WTC11 (cell line): ENCODE measurements around the gene ZNF335. TPM values are rescaled to one million over a fixed set of nuclear protein-coding genes. Genes with fewer than 3 reads are reported as not detected.

Experiments
- ATAC-seq: fragments of 200-7000 bp; cut with Tn5 transposase; 2 replicates; pipeline ENCODE4 v1.10.0; 2021; ENCODE audit warnings: mild to moderate bottlenecking, moderate library complexity
- CTCF ChIA-PET: fragments of 300-600 bp; sonication (Branson Sonifier 250); formaldehyde crosslinking; loops from one replicate; lab custom pipeline; 2021; ENCODE audit warnings: antibody characterized with exemption; lab: Charles Lee
- POLR2A ChIA-PET: fragments of 350-600 bp; sonication (Branson Sonifier 250); formaldehyde crosslinking; loops from one replicate; lab custom pipeline; 2021; ENCODE audit warnings: antibody characterized with exemption; lab: Charles Lee
- DNase-seq: peaks from one replicate; pipeline ENCODE4 v3.0.0; 2021; ENCODE audit warnings: low spot score
- H3K27ac Mint-ChIP-seq: 2 replicates; pipeline ENCODE4 v1.8.0; 2021; ENCODE audit warnings: mixed read lengths
- H3K27me3 Mint-ChIP-seq: 2 replicates; pipeline ENCODE4 v1.8.0; 2021; ENCODE audit warnings: low read depth, mild to moderate bottlenecking, moderate library complexity, mixed read lengths
- H3K36me3 Mint-ChIP-seq: 2 replicates; pipeline ENCODE4 v1.8.0; 2021; ENCODE audit warnings: mixed read lengths
- H3K4me1 Mint-ChIP-seq: 2 replicates; pipeline ENCODE4 v1.8.0; 2022; ENCODE audit warnings: mixed read lengths
- H3K4me3 Mint-ChIP-seq: 2 replicates; pipeline ENCODE4 v1.8.0; 2021; ENCODE audit warnings: mild to moderate bottlenecking, moderate library complexity, mixed read lengths
- H3K9me3 Mint-ChIP-seq: 2 replicates; pipeline ENCODE4 v1.8.0; 2021; ENCODE audit warnings: mixed read lengths
- AR ChIP-seq: fragments of 250-450 bp; sonication (Bioruptor Pico); IDR thresholded peaks from 2 replicates; pipeline ENCODE4 v1.9.0; 2021; ENCODE audit warnings: mild to moderate bottlenecking
- ATF3 ChIP-seq: sonication (generic); formaldehyde crosslinking; conservative IDR thresholded peaks from 2 replicates; pipeline ENCODE4 v1.8.1; 2022; ENCODE audit warnings: mild to moderate bottlenecking, missing genetic modification reagents
- CBFB ChIP-seq: sonication (generic); formaldehyde crosslinking; IDR thresholded peaks from 2 replicates; pipeline ENCODE4 v1.8.1; 2022; ENCODE audit warnings: mild to moderate bottlenecking, low read depth, missing genetic modification reagents
- E2F4 ChIP-seq: sonication (generic); formaldehyde crosslinking; IDR thresholded peaks from 2 replicates; pipeline ENCODE4 v1.8.1; 2022; ENCODE audit warnings: low read depth, mild to moderate bottlenecking, moderate library complexity, missing genetic modification reagents, borderline replicate concordance
- ELF4 ChIP-seq: sonication (generic); formaldehyde crosslinking; IDR thresholded peaks from 2 replicates; pipeline ENCODE4 v1.8.1; 2022; ENCODE audit warnings: low read depth, mild to moderate bottlenecking, moderate library complexity, missing genetic modification reagents
- EMX1 ChIP-seq: fragments of 250-450 bp; sonication (Bioruptor Pico); IDR thresholded peaks from 2 replicates; pipeline ENCODE4 v1.8.0; 2021; ENCODE audit warnings: mild to moderate bottlenecking
- FOXJ3 ChIP-seq: sonication (generic); formaldehyde crosslinking; IDR thresholded peaks from 2 replicates; pipeline ENCODE4 v1.9.0; 2021; ENCODE audit warnings: missing genetic modification reagents, mild to moderate bottlenecking, borderline replicate concordance
- GRHL2 ChIP-seq: fragments of 250-450 bp; sonication (Bioruptor Pico); IDR thresholded peaks from 2 replicates; pipeline ENCODE4 v1.8.0; 2022; ENCODE audit warnings: mild to moderate bottlenecking, moderate library complexity; ENCODE audit not compliant: insufficient replicate concordance, severe bottlenecking
- HMGA2 ChIP-seq: fragments of 250-450 bp; sonication (Bioruptor Pico); IDR thresholded peaks from 2 replicates; pipeline ENCODE4 v1.4.0; 2021; ENCODE audit warnings: mild to moderate bottlenecking, moderate library complexity
- JUN ChIP-seq: sonication (generic); formaldehyde crosslinking; IDR thresholded peaks from 2 replicates; pipeline ENCODE4 v1.8.0; 2023; ENCODE audit warnings: mild to moderate bottlenecking, missing genetic modification reagents
- MXD4 ChIP-seq: fragments of 250-450 bp; sonication (Bioruptor Pico); IDR thresholded peaks from 2 replicates; pipeline ENCODE4 v1.8.0; 2021; ENCODE audit warnings: mild to moderate bottlenecking, moderate library complexity, borderline replicate concordance
- MYBL2 ChIP-seq: sonication (generic); formaldehyde crosslinking; IDR thresholded peaks from 2 replicates; pipeline ENCODE4 v1.8.1; 2023; ENCODE audit warnings: mild to moderate bottlenecking, moderate library complexity, missing genetic modification reagents
- NFATC4 ChIP-seq: fragments of 250-450 bp; sonication (Bioruptor Pico); IDR thresholded peaks from 2 replicates; pipeline ENCODE4 v1.9.0; 2021; ENCODE audit warnings: mild to moderate bottlenecking
- NFE2L1 ChIP-seq: sonication (generic); formaldehyde crosslinking; IDR thresholded peaks from 2 replicates; pipeline ENCODE4 v1.8.1; 2023; ENCODE audit warnings: missing genetic modification reagents
- NR1H2 ChIP-seq: sonication (generic); formaldehyde crosslinking; IDR thresholded peaks from 2 replicates; pipeline ENCODE4 v1.9.0; 2021; ENCODE audit warnings: mild to moderate bottlenecking, moderate library complexity, missing genetic modification reagents
- NR3C1 ChIP-seq: sonication (generic); formaldehyde crosslinking; conservative IDR thresholded peaks from 2 replicates; pipeline ENCODE4 v1.8.1; 2023; ENCODE audit warnings: low read depth, mild to moderate bottlenecking, missing genetic modification reagents
- RELA ChIP-seq: sonication (generic); formaldehyde crosslinking; IDR thresholded peaks from 2 replicates; pipeline ENCODE4 v1.8.1; 2022; ENCODE audit warnings: missing genetic modification reagents, mild to moderate bottlenecking, borderline replicate concordance
- SMAD4 ChIP-seq: sonication (generic); formaldehyde crosslinking; IDR thresholded peaks from 2 replicates; pipeline ENCODE4 v1.8.0; 2022; ENCODE audit warnings: mild to moderate bottlenecking, missing genetic modification reagents
- SOX15 ChIP-seq: fragments of 250-450 bp; sonication (Bioruptor Pico); IDR thresholded peaks from 2 replicates; pipeline ENCODE4 v1.9.0; 2021; ENCODE audit warnings: mild to moderate bottlenecking
- ZNF396 ChIP-seq: fragments of 250-450 bp; sonication (Bioruptor Pico); IDR thresholded peaks from 2 replicates; pipeline ENCODE4 v1.8.0; 2021; ENCODE audit warnings: mild to moderate bottlenecking, moderate library complexity, borderline replicate concordance
- ZNF416 ChIP-seq: fragments of 250-450 bp; sonication (Bioruptor Pico); IDR thresholded peaks from 2 replicates; pipeline ENCODE4 v1.9.0; 2021; ENCODE audit warnings: mild to moderate bottlenecking, inconsistent platforms
- total RNA-seq: library from RNA; stranded (reverse); gene quantifications from 3 replicates; pipeline ENCODE4 v1.2.3, GENCODE V29; 2021
- TF ChIP-seq, protein P1 (sequence below): fragments of 250-450 bp; sonication (Bioruptor Pico); IDR thresholded peaks from 2 replicates; pipeline ENCODE4 v1.9.0; 2021; ENCODE audit warnings: mild to moderate bottlenecking
- TF ChIP-seq, protein P2 (sequence below): sonication (generic); formaldehyde crosslinking; IDR thresholded peaks from 2 replicates; pipeline ENCODE4 v1.8.1; 2023; ENCODE audit warnings: mild to moderate bottlenecking, missing genetic modification reagents, borderline replicate concordance
- TF ChIP-seq, protein P3 (sequence below): sonication (generic); formaldehyde crosslinking; IDR thresholded peaks from 2 replicates; pipeline ENCODE4 v1.8.1; 2023; ENCODE audit warnings: mild to moderate bottlenecking, moderate library complexity, missing genetic modification reagents
- TF ChIP-seq, protein P4 (sequence below): sonication (generic); formaldehyde crosslinking; IDR thresholded peaks from 2 replicates; pipeline ENCODE4 v1.8.0; 2023; ENCODE audit warnings: missing genetic modification reagents

Gene ZNF335
- total RNA-seq, 1 experiment from 2014 or later: 20.0 TPM

DNA sequence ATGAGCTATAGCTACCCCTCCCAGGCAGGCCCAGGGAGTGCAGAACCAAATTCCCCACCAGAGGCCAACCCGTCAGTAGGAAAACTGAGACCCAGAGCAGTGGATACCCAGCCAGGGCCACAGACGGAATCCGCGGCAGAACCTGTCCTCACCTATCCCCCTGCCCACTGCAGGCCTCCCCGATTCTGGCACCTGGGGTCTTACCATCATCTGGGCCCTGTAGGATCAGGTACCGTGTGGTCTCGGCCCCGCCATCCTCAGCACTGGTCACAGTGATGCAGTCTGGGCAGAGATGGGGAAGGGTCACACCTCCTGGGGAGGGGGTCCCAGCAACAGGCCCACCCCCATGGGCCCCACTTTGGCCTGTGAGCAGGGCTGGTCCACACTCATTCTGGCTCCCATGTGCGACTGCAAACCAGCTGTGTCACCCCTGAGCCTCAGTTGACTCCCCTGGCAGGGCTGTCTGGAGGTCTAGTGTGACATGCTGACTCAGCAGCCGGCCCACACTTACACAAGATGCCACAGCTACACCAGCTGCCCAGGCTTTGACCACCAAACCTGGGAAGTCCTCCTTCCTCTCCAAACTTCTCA, 3.8 kb downstream of the ZNF335 start:
- no peaks in the 10 kb centered on the region; the same call in 1 of the 2 replicates for H3K27me3 Mint-ChIP-seq
- TF ChIP-seq FOXJ3 (CRISPR knock-in tag) (no peak), EMX1 (CRISPR knock-in tag) (no peak), MXD4 (CRISPR knock-in tag) (no peak), ELF4 (CRISPR knock-in tag) (no peak), HMGA2 (CRISPR knock-in tag) (no peak), JUN (CRISPR knock-in tag) (no peak), ZNF396 (CRISPR knock-in tag) (no peak), GRHL2 (CRISPR knock-in tag) (no peak), NFE2L1 (CRISPR knock-in tag) (no peak), SMAD4 (CRISPR knock-in tag) (no peak), ZNF416 (CRISPR knock-in tag) (no peak)
- TF ChIP-seq, protein P1, sequence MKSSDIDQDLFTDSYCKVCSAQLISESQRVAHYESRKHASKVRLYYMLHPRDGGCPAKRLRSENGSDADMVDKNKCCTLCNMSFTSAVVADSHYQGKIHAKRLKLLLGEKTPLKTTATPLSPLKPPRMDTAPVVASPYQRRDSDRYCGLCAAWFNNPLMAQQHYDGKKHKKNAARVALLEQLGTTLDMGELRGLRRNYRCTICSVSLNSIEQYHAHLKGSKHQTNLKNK (CRISPR knock-in tag): no peak
- CTCF ChIA-PET: interaction anchor here (0.9 to 4.1 kb wide), 5 partner anchors 19 to 57 kb away, joined by 4 to 83 read pairs (median 38); partner anchors contain the start of genes PCIF1 and PLTP
- H3K4me1 Mint-ChIP-seq: peaks cover 14% of the 10 kb centered on the region
- H3K4me3 Mint-ChIP-seq: no peak overlapping the region
- POLR2A ChIA-PET: no interaction called here
- H3K36me3 Mint-ChIP-seq: peaks cover 18% of the 10 kb centered on the region
- ATAC-seq (no peak), DNase-seq (no peak)
- H3K9me3 Mint-ChIP-seq: no peaks in the 10 kb centered on the region
- H3K27ac Mint-ChIP-seq: no peak overlapping the region

- no peaks in the 10 kb centered on the region for H3K9me3 Mint-ChIP-seq
- TF ChIP-seq SOX15 (CRISPR knock-in tag): no peak
- TF ChIP-seq, protein P2, sequence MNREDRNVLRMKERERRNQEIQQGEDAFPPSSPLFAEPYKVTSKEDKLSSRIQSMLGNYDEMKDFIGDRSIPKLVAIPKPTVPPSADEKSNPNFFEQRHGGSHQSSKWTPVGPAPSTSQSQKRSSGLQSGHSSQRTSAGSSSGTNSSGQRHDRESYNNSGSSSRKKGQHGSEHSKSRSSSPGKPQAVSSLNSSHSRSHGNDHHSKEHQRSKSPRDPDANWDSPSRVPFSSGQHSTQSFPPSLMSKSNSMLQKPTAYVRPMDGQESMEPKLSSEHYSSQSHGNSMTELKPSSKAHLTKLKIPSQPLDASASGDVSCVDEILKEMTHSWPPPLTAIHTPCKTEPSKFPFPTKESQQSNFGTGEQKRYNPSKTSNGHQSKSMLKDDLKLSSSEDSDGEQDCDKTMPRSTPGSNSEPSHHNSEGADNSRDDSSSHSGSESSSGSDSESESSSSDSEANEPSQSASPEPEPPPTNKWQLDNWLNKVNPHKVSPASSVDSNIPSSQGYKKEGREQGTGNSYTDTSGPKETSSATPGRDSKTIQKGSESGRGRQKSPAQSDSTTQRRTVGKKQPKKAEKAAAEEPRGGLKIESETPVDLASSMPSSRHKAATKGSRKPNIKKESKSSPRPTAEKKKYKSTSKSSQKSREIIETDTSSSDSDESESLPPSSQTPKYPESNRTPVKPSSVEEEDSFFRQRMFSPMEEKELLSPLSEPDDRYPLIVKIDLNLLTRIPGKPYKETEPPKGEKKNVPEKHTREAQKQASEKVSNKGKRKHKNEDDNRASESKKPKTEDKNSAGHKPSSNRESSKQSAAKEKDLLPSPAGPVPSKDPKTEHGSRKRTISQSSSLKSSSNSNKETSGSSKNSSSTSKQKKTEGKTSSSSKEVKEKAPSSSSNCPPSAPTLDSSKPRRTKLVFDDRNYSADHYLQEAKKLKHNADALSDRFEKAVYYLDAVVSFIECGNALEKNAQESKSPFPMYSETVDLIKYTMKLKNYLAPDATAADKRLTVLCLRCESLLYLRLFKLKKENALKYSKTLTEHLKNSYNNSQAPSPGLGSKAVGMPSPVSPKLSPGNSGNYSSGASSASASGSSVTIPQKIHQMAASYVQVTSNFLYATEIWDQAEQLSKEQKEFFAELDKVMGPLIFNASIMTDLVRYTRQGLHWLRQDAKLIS (CRISPR knock-in tag): no peak
- TF ChIP-seq AR: no peak
- TF ChIP-seq RELA (CRISPR knock-in tag): no peak
- no peak for TF ChIP-seq E2F4 (CRISPR knock-in tag)
- TF ChIP-seq ATF3 (CRISPR knock-in tag): no peak
- TF ChIP-seq, protein P3, sequence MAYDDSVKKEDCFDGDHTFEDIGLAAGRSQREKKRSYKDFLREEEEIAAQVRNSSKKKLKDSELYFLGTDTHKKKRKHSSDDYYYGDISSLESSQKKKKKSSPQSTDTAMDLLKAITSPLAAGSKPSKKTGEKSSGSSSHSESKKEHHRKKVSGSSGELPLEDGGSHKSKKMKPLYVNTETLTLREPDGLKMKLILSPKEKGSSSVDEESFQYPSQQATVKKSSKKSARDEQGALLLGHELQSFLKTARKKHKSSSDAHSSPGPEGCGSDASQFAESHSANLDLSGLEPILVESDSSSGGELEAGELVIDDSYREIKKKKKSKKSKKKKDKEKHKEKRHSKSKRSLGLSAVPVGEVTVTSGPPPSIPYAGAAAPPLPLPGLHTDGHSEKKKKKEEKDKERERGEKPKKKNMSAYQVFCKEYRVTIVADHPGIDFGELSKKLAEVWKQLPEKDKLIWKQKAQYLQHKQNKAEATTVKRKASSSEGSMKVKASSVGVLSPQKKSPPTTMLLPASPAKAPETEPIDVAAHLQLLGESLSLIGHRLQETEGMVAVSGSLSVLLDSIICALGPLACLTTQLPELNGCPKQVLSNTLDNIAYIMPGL (CRISPR knock-in tag): no peak
- TF ChIP-seq MYBL2 (CRISPR knock-in tag): no peak
- no peak for TF ChIP-seq NFATC4 (CRISPR knock-in tag)
- TF ChIP-seq NR1H2 (CRISPR knock-in tag): no peak
- no peak for TF ChIP-seq NR3C1
- no peak for TF ChIP-seq CBFB (CRISPR knock-in tag)
- TF ChIP-seq, protein P4, sequence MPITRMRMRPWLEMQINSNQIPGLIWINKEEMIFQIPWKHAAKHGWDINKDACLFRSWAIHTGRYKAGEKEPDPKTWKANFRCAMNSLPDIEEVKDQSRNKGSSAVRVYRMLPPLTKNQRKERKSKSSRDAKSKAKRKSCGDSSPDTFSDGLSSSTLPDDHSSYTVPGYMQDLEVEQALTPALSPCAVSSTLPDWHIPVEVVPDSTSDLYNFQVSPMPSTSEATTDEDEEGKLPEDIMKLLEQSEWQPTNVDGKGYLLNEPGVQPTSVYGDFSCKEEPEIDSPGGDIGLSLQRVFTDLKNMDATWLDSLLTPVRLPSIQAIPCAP: no peak
These were observed 4.4 kb downstream of the ZNF335 start for GRCh38 chr20:45967551-45968080.

More at GRCh38 chr20:45967551-45968080, 4.4 kb downstream of the ZNF335 start:
- DNase-seq: no peak
- no peak overlapping the region for H3K4me3 Mint-ChIP-seq
- peaks cover 21% of the 10 kb centered on the region for H3K36me3 Mint-ChIP-seq
- H3K27ac Mint-ChIP-seq: no peak overlapping the region
- H3K4me1 Mint-ChIP-seq: peaks cover 12% of the 10 kb centered on the region
- ChIA-PET POLR2A (no interaction called here), CTCF (interaction anchor here (4.1 kb wide), 2 partner anchors 31 to 45 kb away, joined by 48 to 83 read pairs; partner anchors contain the start of gene PCIF1)
- ATAC-seq: no peak
- no peaks in the 10 kb centered on the region; the same call in 1 of the 2 replicates for H3K27me3 Mint-ChIP-seq
